GM12873 (cell line): ENCODE data around the gene ZCCHC7.
A peak's percentile ranks its signal among the peaks of the same experiment; 100 is the strongest.

Experiments used
- CTCF ChIP-seq: IDR thresholded peaks from 2 replicates; pipeline ENCODE4 v1.5.1; 2012; ENCODE audit warnings: low read depth, mild to moderate bottlenecking, moderate library complexity, low read length, control low read depth; ENCODE audit not compliant: insufficient read depth; ENCODE audit errors: missing control alignments

ZCCHC7 gene

GRCh38 chr9:37297592-37297991 is 177.2 kb downstream of the ZCCHC7 start:
- no peak for TF ChIP-seq CTCF

DNA sequence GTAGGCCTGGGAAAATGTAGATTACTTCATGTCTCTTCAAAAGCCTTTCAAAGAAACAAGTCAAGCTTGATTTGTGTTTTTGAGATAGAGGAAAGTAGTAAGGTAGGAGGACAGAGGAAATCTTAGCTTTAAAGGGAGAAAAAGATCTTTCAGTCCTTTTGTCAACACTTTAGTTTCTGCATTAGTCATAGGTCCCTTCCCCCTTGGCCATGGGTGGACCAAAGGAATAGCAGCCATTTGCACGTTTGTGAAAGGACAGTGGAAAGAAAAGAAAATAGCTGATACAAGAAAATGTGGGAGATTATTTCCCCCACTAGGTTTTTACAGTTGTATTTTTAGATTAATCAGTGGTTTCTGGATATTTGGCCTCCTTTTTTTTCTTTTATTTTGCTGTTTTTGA is 180.2 kb downstream of the ZCCHC7 start:
- TF ChIP-seq CTCF, result no peak

- peak; percentile 46 for TF ChIP-seq CTCF
These were observed 180.9 kb downstream of the ZCCHC7 start for GRCh38 chr9:37301042-37301853.

GRCh38 chr9:37301854-37302172 is 181.4 kb downstream of the ZCCHC7 start:
- TF ChIP-seq CTCF, result no peak

DNA sequence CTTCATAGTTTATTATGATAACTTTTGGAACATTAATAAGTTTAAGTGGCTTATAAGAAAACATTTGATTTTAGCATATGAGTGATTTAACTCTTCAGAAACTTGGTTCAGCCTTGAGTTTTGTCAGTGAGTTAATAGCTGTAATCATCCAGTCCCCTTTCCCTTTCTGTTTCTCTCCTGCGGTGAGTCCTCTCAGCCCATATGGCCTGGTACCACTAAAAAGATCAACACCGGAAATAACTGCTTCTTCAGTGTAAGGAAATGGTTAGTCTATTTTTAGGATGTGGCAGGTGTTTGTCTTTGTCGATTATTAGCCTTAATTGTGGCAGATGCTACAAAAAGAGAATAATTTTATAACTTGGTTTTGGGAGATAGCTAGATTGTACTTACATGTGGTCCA is 181.9 kb downstream of the ZCCHC7 start:
- no peak for TF ChIP-seq CTCF

- TF ChIP-seq CTCF, result peak; percentile 67
These were observed 188.8 kb downstream of the ZCCHC7 start for GRCh38 chr9:37309136-37309535.

GRCh38 chr9:37311938-37312708 is 191.7 kb downstream of the ZCCHC7 start:
- TF ChIP-seq CTCF, result no peak
